Lower leg skin (tissue), 3 donors: ENCODE results near the gene NAPA.

Experiments used
- POLR2A ChIP-seq, 2 donors: fragments of 450-650 bp; IDR thresholded peaks; one replicate each; pipeline ENCODE4 v1.6.1; 2016 to 2017; ENCODE audit warnings: antibody characterized with exemption in 2 of 2, mild to moderate bottlenecking in 1 of 2, moderate library complexity in 1 of 2
- TF ChIP-seq, protein P1 (sequence below), 3 donors: fragments of 450-650 bp; IDR thresholded peaks; one replicate each; pipeline ENCODE4 v1.5.1; 2016; ENCODE audit warnings: antibody characterized with exemption in 3 of 3, mild to moderate bottlenecking in 3 of 3, moderate library complexity in 2 of 3

DNA sequence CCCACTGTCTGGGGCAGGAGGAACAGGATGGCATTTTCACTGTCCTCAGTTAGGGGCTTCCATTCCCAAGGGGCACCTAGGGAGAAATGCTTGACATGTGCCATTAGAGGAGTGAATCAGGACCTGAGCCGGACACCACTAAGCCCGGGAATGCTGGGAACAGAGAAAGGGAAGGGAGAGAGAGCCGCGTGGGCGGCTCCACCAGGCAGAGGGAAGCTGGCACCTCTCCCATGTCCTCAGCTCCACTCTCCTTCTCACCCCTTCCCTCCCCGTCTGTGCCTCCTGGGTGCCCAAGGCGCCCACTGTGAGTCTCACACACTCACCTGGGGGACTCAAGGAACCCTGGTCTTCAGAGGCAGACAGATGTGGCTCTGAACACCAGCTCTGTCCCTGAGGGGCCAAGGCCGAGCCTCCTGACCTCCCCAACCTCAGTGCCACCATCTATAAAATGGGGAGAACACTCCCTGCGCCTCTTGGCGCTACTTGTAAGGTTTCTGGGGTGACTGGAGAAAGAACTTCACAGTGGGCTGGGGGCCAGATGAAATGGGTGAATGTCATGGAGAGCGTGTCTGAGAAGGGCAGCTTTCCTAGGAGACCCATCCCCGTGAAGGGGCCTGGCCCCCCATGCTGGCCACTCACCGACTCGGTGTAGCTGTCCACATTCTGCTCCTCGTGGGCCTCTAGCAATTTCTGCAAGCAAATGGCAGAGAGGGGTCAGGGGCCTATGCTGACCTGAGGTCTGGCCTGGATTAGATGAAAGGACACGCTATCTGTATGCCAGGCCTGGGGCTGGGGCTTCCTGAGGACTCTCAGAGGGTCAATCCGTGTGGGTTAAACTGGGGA, 25.6 kb downstream of the NAPA start:
- no peak for TF ChIP-seq POLR2A (IDR thresholded peaks at IDR 0.05)
- TF ChIP-seq, protein P1, sequence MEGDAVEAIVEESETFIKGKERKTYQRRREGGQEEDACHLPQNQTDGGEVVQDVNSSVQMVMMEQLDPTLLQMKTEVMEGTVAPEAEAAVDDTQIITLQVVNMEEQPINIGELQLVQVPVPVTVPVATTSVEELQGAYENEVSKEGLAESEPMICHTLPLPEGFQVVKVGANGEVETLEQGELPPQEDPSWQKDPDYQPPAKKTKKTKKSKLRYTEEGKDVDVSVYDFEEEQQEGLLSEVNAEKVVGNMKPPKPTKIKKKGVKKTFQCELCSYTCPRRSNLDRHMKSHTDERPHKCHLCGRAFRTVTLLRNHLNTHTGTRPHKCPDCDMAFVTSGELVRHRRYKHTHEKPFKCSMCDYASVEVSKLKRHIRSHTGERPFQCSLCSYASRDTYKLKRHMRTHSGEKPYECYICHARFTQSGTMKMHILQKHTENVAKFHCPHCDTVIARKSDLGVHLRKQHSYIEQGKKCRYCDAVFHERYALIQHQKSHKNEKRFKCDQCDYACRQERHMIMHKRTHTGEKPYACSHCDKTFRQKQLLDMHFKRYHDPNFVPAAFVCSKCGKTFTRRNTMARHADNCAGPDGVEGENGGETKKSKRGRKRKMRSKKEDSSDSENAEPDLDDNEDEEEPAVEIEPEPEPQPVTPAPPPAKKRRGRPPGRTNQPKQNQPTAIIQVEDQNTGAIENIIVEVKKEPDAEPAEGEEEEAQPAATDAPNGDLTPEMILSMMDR (IDR thresholded peaks at IDR 0.05): no peak
